ENCODE results near the gene PDAP1. TPM values are rescaled to one million over a fixed set of nuclear protein-coding genes. Genes with fewer than 3 reads are reported as not detected.
"Not testable (repeated sequence)": the region's sequence is repeated elsewhere in the genome, so short reads cannot be mapped to it uniquely, and the experiment has no call there.

Gene PDAP1
- total RNA-seq, 2 experiments from 2014 or later = 93.8 to 103 TPM

DNA sequence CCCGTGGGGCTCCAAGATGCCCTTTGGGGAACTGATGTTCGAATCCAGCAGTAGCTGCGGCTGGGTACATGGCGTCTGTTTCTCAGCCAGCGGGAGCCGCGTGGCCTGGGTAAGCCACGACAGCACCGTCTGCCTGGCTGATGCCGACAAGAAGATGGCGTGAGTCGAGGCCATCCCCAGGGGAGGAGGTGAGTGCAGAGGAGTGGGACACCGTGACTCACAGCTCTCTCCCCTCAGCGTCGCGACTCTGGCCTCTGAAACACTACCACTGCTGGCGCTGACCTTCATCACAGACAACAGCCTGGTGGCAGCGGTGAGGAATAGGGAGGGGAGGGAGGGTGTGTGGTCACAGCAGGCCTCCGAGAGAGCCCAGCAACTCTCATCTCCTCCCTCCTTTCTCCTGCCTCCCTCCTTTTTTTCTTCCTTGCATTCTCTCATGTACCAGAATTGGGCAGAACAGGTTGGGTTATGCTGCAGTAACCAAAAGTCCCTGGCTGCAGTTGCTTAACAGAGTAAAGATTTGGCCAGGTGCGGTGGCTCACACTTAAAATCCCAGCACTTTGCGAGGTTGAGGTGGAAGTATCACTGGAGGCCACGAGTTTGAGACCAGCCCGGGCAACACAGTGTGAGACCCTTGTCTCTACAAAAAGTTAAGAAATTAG is 17.3 kb downstream of the PDAP1 start:
- no peak for DNase-seq
- Mint-ChIP-seq H3K36me3 (ENCODE audit: low read depth) (peaks cover 74% of the 10 kb centered on the region), H3K27ac (no peak overlapping the region), H3K9me3 (no peaks in the 10 kb centered on the region), H3K27me3 (no peaks in the 10 kb centered on the region), H3K4me3 (no peak overlapping the region), H3K4me1 (peaks cover 36% of the 10 kb centered on the region)
- POLR2A ChIA-PET = interaction anchor here (6.1 to 10.8 kb wide), 2 partner anchors 13 to 14 kb away, joined by 70 to 160 read pairs; partner anchors contain the start of genes ARPC1B, BUD31 and PDAP1
- CTCF ChIA-PET = interaction anchor here (0.8 to 2.1 kb wide), 2 partner anchors 16 to 28 kb away, joined by 4 to 5 read pairs; no protein-coding TSS in a partner anchor

DNA sequence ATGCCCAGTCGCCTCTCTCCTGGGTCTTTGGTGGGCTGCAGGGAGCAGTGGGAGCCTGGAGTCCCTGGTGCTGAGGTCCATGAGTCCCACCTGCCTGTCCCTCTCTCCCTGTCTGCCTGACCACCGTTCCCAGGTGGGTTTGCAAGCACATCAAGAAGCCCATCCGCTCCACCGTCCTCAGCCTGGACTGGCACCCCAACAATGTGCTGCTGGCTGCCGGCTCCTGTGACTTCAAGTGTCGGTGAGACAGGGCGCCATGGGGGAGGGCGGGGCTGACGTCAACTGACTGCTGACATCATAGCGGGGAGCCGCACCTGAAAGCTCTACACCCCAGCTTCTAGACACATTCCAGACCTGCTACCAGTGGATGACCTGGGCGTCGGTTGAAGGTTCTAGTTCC is 18.6 kb downstream of the PDAP1 start:
- Mint-ChIP-seq H3K4me1 (peaks cover 42% of the 10 kb centered on the region), H3K27me3 (no peaks in the 10 kb centered on the region), H3K27ac (no peak overlapping the region), H3K4me3 (no peak overlapping the region), H3K9me3 (no peaks in the 10 kb centered on the region), H3K36me3 (ENCODE audit: low read depth) (peaks cover 73% of the 10 kb centered on the region)
- ChIA-PET CTCF (interaction anchor here (0.6 to 2.1 kb wide), 3 partner anchors 17 to 58 kb away, joined by 3 to 5 read pairs (median 3); no protein-coding TSS in a partner anchor), POLR2A (interaction anchor here (6.1 to 10.8 kb wide), 2 partner anchors 12 to 14 kb away, joined by 70 to 160 read pairs; partner anchors contain the start of genes ARPC1B, BUD31 and PDAP1)
- DNase-seq = no peak

DNA sequence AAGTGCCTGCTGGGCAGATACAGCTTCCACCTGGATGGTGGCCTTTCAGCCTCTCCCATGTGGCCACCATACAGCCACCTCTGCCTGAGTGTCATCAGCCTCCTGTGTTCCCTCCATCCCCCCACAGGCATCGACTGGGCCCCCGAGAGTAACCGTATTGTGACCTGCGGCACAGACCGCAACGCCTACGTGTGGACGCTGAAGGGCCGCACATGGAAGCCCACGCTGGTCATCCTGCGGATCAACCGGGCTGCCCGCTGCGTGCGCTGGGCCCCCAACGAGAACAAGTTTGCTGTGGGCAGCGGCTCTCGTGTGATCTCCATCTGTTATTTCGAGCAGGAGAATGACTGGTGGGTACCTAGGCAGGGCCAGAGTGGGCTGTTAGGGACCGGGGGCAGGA is 20.5 kb downstream of the PDAP1 start:
- ChIA-PET POLR2A (interaction anchor here (1.1 to 10.8 kb wide), 3 partner anchors 13 to 16 kb away, joined by 3 to 160 read pairs (median 19); partner anchors contain the start of genes ARPC1B, BUD31 and PDAP1), CTCF (interaction anchor here (1.1 kb wide), 1 partner anchor 19 kb away, joined by 4 read pairs; no protein-coding TSS in a partner anchor)
- Mint-ChIP-seq H3K9me3 (no peaks in the 10 kb centered on the region), H3K4me1 (peaks cover 43% of the 10 kb centered on the region), H3K27ac (no peak overlapping the region), H3K4me3 (no peak overlapping the region), H3K27me3 (no peaks in the 10 kb centered on the region), H3K36me3 (ENCODE audit: low read depth) (peaks cover 70% of the 10 kb centered on the region)
- DNase-seq = no peak

DNA sequence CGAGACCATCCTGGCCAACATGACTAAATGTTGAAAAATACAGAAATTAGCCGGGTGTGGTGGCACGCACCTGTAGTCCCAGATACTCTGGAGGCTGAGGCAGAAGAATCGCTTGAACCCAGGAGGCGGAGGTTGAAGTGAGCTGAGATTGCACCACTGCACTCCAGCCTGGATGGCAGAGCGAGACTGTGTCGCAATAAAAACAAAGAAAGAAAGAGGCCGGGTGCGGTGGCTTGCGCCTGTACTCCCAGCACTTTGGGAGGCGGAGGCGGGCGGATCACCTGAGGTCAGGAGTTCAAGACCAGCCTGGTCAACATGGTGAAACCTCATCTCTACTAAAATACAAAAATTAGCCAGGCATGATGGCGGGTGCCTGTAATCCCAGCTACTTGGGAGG is 21.2 kb downstream of the PDAP1 start:
- not testable (repeated sequence) for H3K27ac Mint-ChIP-seq, H3K4me3 Mint-ChIP-seq, H3K9me3 Mint-ChIP-seq, H3K27me3 Mint-ChIP-seq, DNase-seq
- Mint-ChIP-seq H3K4me1 (peaks cover 39% of the 10 kb centered on the region), H3K36me3 (ENCODE audit: low read depth) (peaks cover 67% of the 10 kb centered on the region)
- ChIA-PET CTCF (interaction anchor here (0.7 to 1.6 kb wide), 4 partner anchors 12 to 22 kb away, joined by 3 to 7 read pairs (median 4); partner anchors contain the start of gene BUD31), POLR2A (interaction anchor here (1.1 to 10.8 kb wide), 3 partner anchors 13 to 17 kb away, joined by 3 to 160 read pairs (median 19); partner anchors contain the start of genes ARPC1B, BUD31 and PDAP1)

DNA sequence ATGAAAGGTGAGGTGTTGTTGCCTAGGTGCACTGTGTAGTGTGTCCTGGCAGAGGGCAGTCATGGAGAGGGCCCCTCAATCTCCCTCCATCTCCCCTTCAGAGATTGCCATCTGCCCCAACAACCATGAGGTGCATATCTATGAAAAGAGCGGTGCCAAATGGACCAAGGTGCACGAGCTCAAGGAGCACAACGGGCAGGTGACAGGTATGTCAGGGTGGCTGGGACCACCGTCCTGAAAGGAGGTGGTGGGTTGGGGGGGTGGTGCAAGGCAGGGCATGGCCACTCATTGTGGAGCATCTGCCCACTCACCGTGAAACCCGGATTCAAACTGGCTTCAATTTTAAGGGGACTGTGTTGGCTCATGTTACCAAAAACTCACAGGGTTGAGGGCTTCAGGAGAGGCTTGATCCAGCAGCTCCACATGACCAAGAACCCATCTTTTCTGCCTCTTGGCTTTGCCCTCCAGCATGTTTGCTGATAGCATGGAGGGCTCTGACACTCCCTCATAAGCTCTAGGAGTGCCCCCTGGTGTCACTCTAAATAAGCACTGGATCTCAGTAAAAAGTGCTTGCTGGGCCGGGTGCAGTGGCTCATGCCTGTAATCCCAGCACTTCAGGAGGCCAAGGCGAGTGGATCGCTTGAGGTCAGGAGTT is 21.7 kb downstream of the PDAP1 start:
- ChIA-PET POLR2A (interaction anchor here (1.1 to 10.8 kb wide), 4 partner anchors 8 to 17 kb away, joined by 3 to 160 read pairs (median 11); partner anchors contain the start of genes ARPC1B, BUD31 and PDAP1), CTCF (interaction anchor here (0.7 to 1.6 kb wide), 6 partner anchors 11 to 24 kb away, joined by 3 to 7 read pairs (median 4); partner anchors contain the start of gene BUD31)
- peak overlapping the region; percentile 68 for H3K27ac Mint-ChIP-seq
- H3K4me1 Mint-ChIP-seq = peaks cover 36% of the 10 kb centered on the region
- H3K9me3 Mint-ChIP-seq = no peaks in the 10 kb centered on the region
- peaks cover 67% of the 10 kb centered on the region for H3K36me3 Mint-ChIP-seq (ENCODE audit: low read depth)
- DNase-seq = peak; percentile 50
- no peak overlapping the region for H3K4me3 Mint-ChIP-seq
- H3K27me3 Mint-ChIP-seq = no peaks in the 10 kb centered on the region

DNA sequence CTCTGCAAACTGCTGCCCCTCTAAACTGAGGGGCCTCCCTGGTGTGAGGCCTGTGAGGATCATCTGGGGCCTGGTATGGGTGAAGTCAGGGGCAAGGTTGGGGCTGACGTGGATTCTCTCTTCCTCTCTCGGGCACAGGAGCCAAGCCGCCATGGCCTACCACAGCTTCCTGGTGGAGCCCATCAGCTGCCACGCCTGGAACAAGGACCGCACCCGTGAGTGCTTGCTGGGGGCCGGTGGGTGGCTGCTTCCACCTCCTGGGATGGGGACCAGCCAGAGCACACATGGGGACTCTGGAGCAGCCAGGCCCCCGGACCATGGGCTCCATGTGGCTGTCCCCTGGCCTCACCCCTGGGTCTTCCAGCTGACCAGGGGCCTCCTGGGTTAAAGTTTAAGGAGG is 22.8 kb downstream of the PDAP1 start:
- H3K4me1 Mint-ChIP-seq = peaks cover 40% of the 10 kb centered on the region
- no peaks in the 10 kb centered on the region for H3K9me3 Mint-ChIP-seq
- peaks cover 64% of the 10 kb centered on the region for H3K36me3 Mint-ChIP-seq (ENCODE audit: low read depth)
- ChIA-PET POLR2A (interaction anchor here (1.5 to 10.8 kb wide), 3 partner anchors 10 to 18 kb away, joined by 3 to 160 read pairs (median 19); partner anchors contain the start of genes ARPC1B, BUD31 and PDAP1), CTCF (interaction anchor here (0.6 to 1.6 kb wide), 3 partner anchors 9 to 20 kb away, joined by 3 to 7 read pairs (median 3); no protein-coding TSS in a partner anchor)
- no peaks in the 10 kb centered on the region for H3K27me3 Mint-ChIP-seq
- H3K27ac Mint-ChIP-seq = peak overlapping the region; percentile 70
- peak; percentile 38 for DNase-seq
- H3K4me3 Mint-ChIP-seq = peak overlapping the region; percentile 4

DNA sequence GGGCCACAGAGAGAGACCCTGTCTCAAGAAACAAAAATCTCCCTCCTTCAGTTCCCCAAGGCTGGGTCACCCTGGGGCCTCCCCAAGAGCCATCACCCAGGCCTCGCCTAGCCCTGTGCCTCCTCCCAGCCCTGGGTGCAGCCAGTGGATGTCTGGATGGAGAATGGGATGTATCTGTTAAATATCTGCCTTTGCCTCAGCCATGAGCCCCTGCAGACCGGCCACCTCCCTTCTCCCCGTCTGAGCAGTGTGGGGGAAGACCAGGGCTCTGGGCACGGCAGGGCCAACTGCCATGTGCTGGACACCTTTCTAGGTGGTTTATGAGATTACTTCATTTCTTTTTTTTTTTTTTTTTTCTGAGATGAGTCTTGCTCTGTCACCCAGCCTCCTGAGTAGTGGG is 23.9 kb downstream of the PDAP1 start:
- H3K4me1 Mint-ChIP-seq = peaks cover 49% of the 10 kb centered on the region
- POLR2A ChIA-PET = interaction anchor here (3.2 kb wide), 1 partner anchor 10 kb away, joined by 19 read pairs; the partner anchor contains the start of gene ARPC1B
- no peak overlapping the region for H3K4me3 Mint-ChIP-seq
- no peaks in the 10 kb centered on the region for H3K27me3 Mint-ChIP-seq
- H3K36me3 Mint-ChIP-seq (ENCODE audit: low read depth) = peaks cover 64% of the 10 kb centered on the region
- no peak for DNase-seq
- CTCF ChIA-PET = no interaction called here
- H3K9me3 Mint-ChIP-seq = no peaks in the 10 kb centered on the region
- peak overlapping the region; percentile 71 for H3K27ac Mint-ChIP-seq

DNA sequence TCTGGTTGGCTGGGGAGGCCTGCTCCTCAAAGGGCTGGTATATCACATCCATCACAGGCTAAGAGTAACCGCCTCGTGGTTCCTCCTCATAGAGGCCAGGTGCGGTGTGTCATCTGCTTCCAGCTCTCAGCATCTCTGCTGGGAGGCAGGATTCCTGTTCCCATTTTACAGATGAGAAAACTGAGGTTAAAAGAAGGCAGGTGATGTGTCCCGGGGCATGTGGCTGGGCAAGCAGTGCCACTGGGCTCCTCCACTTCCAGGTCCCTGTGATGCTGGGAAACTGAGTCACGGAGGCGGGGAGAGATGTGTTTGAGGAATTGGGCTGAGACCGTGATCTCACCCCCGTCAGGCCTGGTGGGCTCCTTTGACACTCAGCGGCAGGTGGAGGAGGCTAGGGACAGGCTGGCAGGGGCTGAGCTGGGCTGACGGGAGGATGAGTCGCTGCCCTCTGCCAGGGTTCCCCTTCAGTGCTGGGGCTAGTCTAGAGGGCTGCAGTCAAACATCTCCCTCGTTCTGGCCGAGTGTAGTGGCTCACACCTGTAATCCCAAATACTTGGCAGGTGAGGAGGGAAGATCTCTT is 24.5 kb downstream of the PDAP1 start:
- H3K4me1 Mint-ChIP-seq = peaks cover 55% of the 10 kb centered on the region
- no peak overlapping the region for H3K4me3 Mint-ChIP-seq
- peak overlapping the region; percentile 71 for H3K27ac Mint-ChIP-seq
- no peaks in the 10 kb centered on the region for H3K27me3 Mint-ChIP-seq
- ChIA-PET CTCF (no interaction called here), POLR2A (no interaction called here)
- no peaks in the 10 kb centered on the region for H3K9me3 Mint-ChIP-seq
- no peak for DNase-seq
- peaks cover 66% of the 10 kb centered on the region for H3K36me3 Mint-ChIP-seq (ENCODE audit: low read depth)

DNA sequence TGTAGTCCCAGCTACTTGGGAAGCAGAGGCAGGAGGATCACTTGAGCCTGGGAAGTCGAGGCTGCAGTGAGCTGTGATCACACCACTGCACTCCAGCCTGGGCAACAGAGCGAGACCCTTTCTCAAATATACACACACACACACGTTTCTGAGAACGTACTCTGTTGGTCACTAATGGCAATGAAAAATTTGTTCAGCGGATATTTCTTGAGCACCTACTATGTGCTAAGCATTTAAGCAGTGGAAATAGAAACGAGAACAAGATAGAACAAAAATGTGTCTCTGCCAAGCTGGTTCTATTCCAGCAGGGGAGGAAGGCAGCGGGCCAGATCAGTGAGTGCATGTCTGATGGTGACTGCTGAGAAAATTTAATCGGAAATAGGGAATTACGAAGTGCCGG is 25.2 kb downstream of the PDAP1 start:
- POLR2A ChIA-PET = interaction anchor here (1.3 kb wide), 1 partner anchor 10 kb away, joined by 3 read pairs; no protein-coding TSS in a partner anchor
- Mint-ChIP-seq H3K4me3 (no peak overlapping the region), H3K27ac (peak overlapping the region; percentile 71), H3K36me3 (ENCODE audit: low read depth) (peaks cover 62% of the 10 kb centered on the region), H3K27me3 (no peaks in the 10 kb centered on the region), H3K9me3 (no peaks in the 10 kb centered on the region), H3K4me1 (peaks cover 58% of the 10 kb centered on the region)
- CTCF ChIA-PET = interaction anchor here (0.7 kb wide), 1 partner anchor 1810 kb away, joined by 4 read pairs; no protein-coding TSS in a partner anchor
- DNase-seq = no peak

DNA sequence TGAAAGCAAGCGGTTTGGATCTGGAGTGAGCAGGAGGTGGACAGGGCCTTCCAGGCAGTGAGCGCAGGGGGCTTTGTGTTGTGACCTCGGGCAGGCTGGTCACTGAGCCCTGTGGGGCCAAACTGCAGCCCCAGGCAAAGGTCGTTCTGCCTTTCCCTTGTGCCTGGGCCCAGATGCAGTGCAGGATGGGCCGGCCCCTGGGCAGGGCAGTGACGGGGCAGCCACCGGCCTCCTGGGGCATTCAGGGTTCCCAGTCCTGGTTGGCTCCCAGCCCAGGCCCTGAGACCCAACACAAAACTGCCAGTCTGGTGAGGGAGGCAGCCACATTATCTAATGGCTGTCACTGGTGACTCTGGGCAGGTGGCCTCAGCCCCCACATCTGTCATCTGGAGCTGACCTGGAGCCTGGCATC is 26.7 kb downstream of the PDAP1 start:
- H3K4me1 Mint-ChIP-seq = peaks cover 65% of the 10 kb centered on the region
- no peaks in the 10 kb centered on the region for H3K9me3 Mint-ChIP-seq
- peak overlapping the region; percentile 97 for H3K27ac Mint-ChIP-seq
- no peak for DNase-seq
- H3K27me3 Mint-ChIP-seq = no peaks in the 10 kb centered on the region
- ChIA-PET POLR2A (interaction anchor here (1.0 to 3.0 kb wide), 2 partner anchors 17 to 56 kb away, joined by 5 to 11 read pairs; partner anchors contain the start of gene ARPC1A), CTCF (interaction anchor here (0.6 to 0.7 kb wide), 2 partner anchors 19 to 26 kb away, joined by 3 read pairs; no protein-coding TSS in a partner anchor)
- H3K4me3 Mint-ChIP-seq = peak overlapping the region; percentile 77
- H3K36me3 Mint-ChIP-seq (ENCODE audit: low read depth) = peaks cover 64% of the 10 kb centered on the region

DNA sequence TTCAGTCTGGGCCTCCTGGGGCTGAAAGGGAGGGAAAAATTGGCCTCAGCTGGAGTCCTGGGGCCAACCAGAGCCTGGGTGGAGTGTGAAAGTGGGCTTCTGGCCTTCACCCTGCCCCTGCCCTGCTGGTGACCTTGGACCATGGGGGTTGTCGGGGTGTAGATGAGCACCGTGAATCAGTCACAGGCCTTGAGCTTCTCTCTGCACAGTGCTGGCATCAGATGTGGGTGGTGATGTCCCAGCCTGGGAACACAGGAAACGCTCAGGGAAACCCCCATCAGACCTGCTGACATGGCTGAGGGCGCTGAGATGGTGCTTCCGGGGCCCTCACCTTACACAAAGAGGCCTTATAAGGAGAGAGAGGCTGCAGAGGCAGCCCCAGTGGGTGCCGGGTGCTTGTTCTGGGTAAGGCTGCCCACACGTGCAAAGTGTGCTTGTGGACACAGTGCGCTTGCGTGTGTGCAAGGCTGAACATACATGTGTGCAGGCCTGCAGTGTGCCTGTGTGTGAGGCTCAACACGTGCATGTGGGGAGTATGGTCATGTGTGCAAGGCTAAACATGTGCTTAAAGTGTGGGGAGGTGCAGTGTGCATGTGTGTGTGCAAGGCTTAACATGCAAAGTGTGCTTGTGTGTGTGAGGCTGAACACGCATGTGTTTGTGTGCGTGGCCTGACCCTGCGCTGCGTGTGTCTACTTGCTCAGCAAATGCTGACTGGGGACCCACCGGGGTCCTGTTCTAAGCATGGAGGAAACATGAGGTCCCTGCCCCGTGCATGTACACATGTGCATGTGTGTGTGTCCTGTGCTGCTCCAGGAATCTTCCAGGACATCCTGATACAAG is 27.4 kb downstream of the PDAP1 start:
- DNase-seq = peak; percentile 93
- no peaks in the 10 kb centered on the region for H3K27me3 Mint-ChIP-seq
- H3K9me3 Mint-ChIP-seq = no peaks in the 10 kb centered on the region
- peaks cover 63% of the 10 kb centered on the region for H3K36me3 Mint-ChIP-seq (ENCODE audit: low read depth)
- H3K27ac Mint-ChIP-seq = peak overlapping the region; percentile 97
- peak overlapping the region; percentile 77 for H3K4me3 Mint-ChIP-seq
- POLR2A ChIA-PET = interaction anchor here (1.7 to 8.2 kb wide), 5 partner anchors 11 to 177 kb away, joined by 4 to 93 read pairs (median 11); partner anchors contain the start of genes BUD31, PDAP1 and ZNF655
- peaks cover 69% of the 10 kb centered on the region for H3K4me1 Mint-ChIP-seq
- CTCF ChIA-PET = no interaction called here

Measured in activated CD4-positive, alpha-beta memory T cell treated with anti-CD3 and anti-CD28 coated beads, Interleukin-2, amount 10 ng/mL, durations not matched to agents 7 days and 5 days (primary cell).